H1 (cell line): ENCODE results near the gene CYP1B1. TPM values are rescaled to one million over a fixed set of nuclear protein-coding genes. Genes with fewer than 3 reads are reported as not detected.

Experiments used
- CTCF ChIA-PET: fragments of 300-600 bp; sonication (Branson Sonifier 250); formaldehyde crosslinking; loops from one replicate; lab custom pipeline; 2021; ENCODE audit not compliant: partially characterized antibody; lab: Charles Lee
- POLR2A ChIA-PET: fragments of 300-600 bp; sonication (Branson Sonifier 250); formaldehyde crosslinking; loops from one replicate; lab custom pipeline; 2021; ENCODE audit warnings: inconsistent platforms; ENCODE audit not compliant: partially characterized antibody; lab: Charles Lee
- DNase-seq, 2 experiments: peaks; one replicate each; pipeline versions ENCODE4 v3.0.0 to v3.0.0-alpha.2; 2010 to 2022; ENCODE audit warnings: low spot score in 2 of 2, low read depth in 1 of 2, mixed read lengths in 1 of 2
- FAIRE-seq: peaks from 2 replicates; lab custom pipeline; 2011; peaks lifted over from hg19 to GRCh38; lab: Jason Lieb, UNC
- H2AFZ ChIP-seq: 2 replicates; pipeline ENCODE4 v1.8.1; 2012; ENCODE audit warnings: low read length, inconsistent platforms
- H2AK5ac ChIP-seq: 2 replicates; pipeline ENCODE4 v1.6.1; 2013; ENCODE audit warnings: low read depth, low read length
- H2BK120ac ChIP-seq: replicated peaks from 2 replicates; pipeline ENCODE3; 2013; ENCODE audit warnings: low read depth, low read length, inconsistent platforms
- H2BK12ac ChIP-seq: 2 replicates; pipeline ENCODE4 v1.6.1; 2013; ENCODE audit warnings: low read depth, low read length
- H2BK15ac ChIP-seq: 2 replicates; pipeline ENCODE4 v1.6.1; 2013; ENCODE audit warnings: low read length
- H2BK20ac ChIP-seq: 2 replicates; pipeline ENCODE4 v1.6.1; 2013; ENCODE audit warnings: low read length
- H2BK5ac ChIP-seq: 2 replicates; pipeline ENCODE4 v1.6.1; 2013; ENCODE audit warnings: low read depth, low read length
- H3K14ac ChIP-seq: 2 replicates; pipeline ENCODE4 v1.6.1; 2013; ENCODE audit warnings: inconsistent platforms; ENCODE audit not compliant: insufficient read length
- H3K18ac ChIP-seq: 2 replicates; pipeline ENCODE4 v1.6.1; 2013; ENCODE audit warnings: low read length; ENCODE audit errors: extremely low read depth
- H3K23ac ChIP-seq: 2 replicates; pipeline ENCODE4 v1.6.1; 2013; ENCODE audit warnings: inconsistent platforms; ENCODE audit not compliant: insufficient read length
- H3K23me2 ChIP-seq: 2 replicates; pipeline ENCODE4 v1.6.1; 2013; ENCODE audit warnings: low read depth, low read length
- H3K27ac ChIP-seq: 2 replicates; pipeline ENCODE4 v1.6.1; 2011; ENCODE audit warnings: low read depth, low read length, inconsistent platforms
- H3K27me3 ChIP-seq, 4 experiments: replicated peaks in 1 of 4; 1 replicate in 1 of 4; 2 replicates in 3 of 4; pipeline versions ENCODE4 v1.6.1 to v1.8.1; 2011 to 2013; ENCODE audit warnings: low read length in 3 of 4, mild to moderate bottlenecking in 3 of 4, inconsistent platforms in 2 of 4, mixed read lengths in 2 of 4, moderate library complexity in 1 of 4; ENCODE audit not compliant: control insufficient read depth in 3 of 4, insufficient read depth in 3 of 4; ENCODE audit errors: extremely low read depth in 1 of 4
- H3K36me3 ChIP-seq, 4 experiments: 2 replicates each; pipeline versions ENCODE4 v1.6.1 to v1.8.1; 2011 to 2013; ENCODE audit warnings: mild to moderate bottlenecking in 4 of 4, low read length in 3 of 4, moderate library complexity in 2 of 4, control low read depth in 1 of 4, inconsistent platforms in 1 of 4; ENCODE audit not compliant: insufficient read depth in 4 of 4, control insufficient read depth in 2 of 4
- H3K4ac ChIP-seq: replicated peaks from 2 replicates; pipeline ENCODE3; 2013; ENCODE audit warnings: low read length, low read depth, mixed read lengths, inconsistent platforms; ENCODE audit not compliant: insufficient read length
- H3K4me1 ChIP-seq, 4 experiments: replicated peaks in 1 of 4; 1 replicate in 1 of 4; 2 replicates in 3 of 4; pipeline versions ENCODE4 v1.6.1 to v1.8.1; 2011 to 2013; ENCODE audit warnings: low read length in 3 of 4, inconsistent platforms in 2 of 4, mixed read lengths in 1 of 4; ENCODE audit not compliant: insufficient read depth in 4 of 4, control insufficient read depth in 3 of 4
- H3K4me2 ChIP-seq, 2 experiments: 2 replicates each; pipeline versions ENCODE4 v1.6.1 to v1.8.1; 2011 to 2013; ENCODE audit warnings: low read depth in 2 of 2, low read length in 2 of 2, control low read depth in 1 of 2, inconsistent platforms in 1 of 2, mild to moderate bottlenecking in 1 of 2; ENCODE audit not compliant: insufficient read depth in 1 of 2
- H3K4me3 ChIP-seq, 4 experiments: fragments of 200-600, 300-600 bp in 1 of 4; sonication (generic), shearing (Covaris generic), sonication (Bioruptor Twin) in 1 of 4; 2 replicates each; pipeline versions ENCODE4 v1.5.1 to v1.8.1; 2011 to 2016; ENCODE audit warnings: low read length in 4 of 4, low read depth in 3 of 4, control low read depth in 2 of 4, inconsistent platforms in 2 of 4, mild to moderate bottlenecking in 2 of 4, mixed read lengths in 1 of 4, moderate library complexity in 1 of 4; ENCODE audit not compliant: insufficient read depth in 2 of 4; ENCODE audit errors: extremely low read depth in 1 of 4
- H3K56ac ChIP-seq: replicated peaks from 2 replicates; pipeline ENCODE3; 2013; ENCODE audit warnings: low read depth, mild to moderate bottlenecking, mixed read lengths, low read length, inconsistent platforms; ENCODE audit not compliant: insufficient read length
- H3K79me1 ChIP-seq: 2 replicates; pipeline ENCODE4 v1.6.1; 2013; ENCODE audit warnings: low read depth, low read length, control low read depth
- H3K79me2 ChIP-seq, 2 experiments: 2 replicates each; pipeline versions ENCODE4 v1.6.1 to v1.8.1; 2012 to 2013; ENCODE audit warnings: low read length in 2 of 2, mild to moderate bottlenecking in 2 of 2, inconsistent platforms in 1 of 2; ENCODE audit not compliant: insufficient read depth in 2 of 2, control insufficient read depth in 1 of 2
- H3K9ac ChIP-seq, 4 experiments: replicated peaks in 1 of 4; 1 replicate in 1 of 4; 2 replicates in 3 of 4; pipeline versions ENCODE4 v1.6.1 to v1.8.1; 2011 to 2013; ENCODE audit warnings: low read depth in 3 of 4, low read length in 3 of 4, control low read depth in 2 of 4, mild to moderate bottlenecking in 2 of 4, moderate library complexity in 2 of 4, inconsistent platforms in 1 of 4; ENCODE audit errors: extremely low read depth in 1 of 4
- H3K9me3 ChIP-seq, 2 experiments: 2 replicates each; pipeline versions ENCODE4 v1.6.1 to v1.8.1; 2012 to 2013; ENCODE audit warnings: mild to moderate bottlenecking in 2 of 2, moderate library complexity in 2 of 2, control low read depth in 1 of 2, inconsistent platforms in 1 of 2, low read depth in 1 of 2, low read length in 1 of 2, mixed read lengths in 1 of 2; ENCODE audit not compliant: insufficient read depth in 2 of 2
- H4K20me1 ChIP-seq, 2 experiments: replicated peaks in 1 of 2; 2 replicates each; pipeline versions ENCODE3 to v1.8.1; 2011 to 2013; ENCODE audit warnings: inconsistent platforms in 2 of 2, low read length in 2 of 2, mild to moderate bottlenecking in 1 of 2; ENCODE audit not compliant: insufficient read depth in 2 of 2, control insufficient read depth in 1 of 2
- H4K5ac ChIP-seq: 2 replicates; pipeline ENCODE4 v1.6.1; 2013; ENCODE audit warnings: low read length, low read depth, mixed read lengths, inconsistent platforms; ENCODE audit not compliant: insufficient read length
- H4K8ac ChIP-seq: 2 replicates; pipeline ENCODE4 v1.8.0; 2013; ENCODE audit warnings: mild to moderate bottlenecking, moderate library complexity, low read length, inconsistent platforms; ENCODE audit not compliant: insufficient read depth; ENCODE audit errors: extremely low read depth
- H4K91ac ChIP-seq: replicated peaks from 2 replicates; pipeline ENCODE3; 2013; ENCODE audit warnings: low read length, mixed read lengths, inconsistent platforms; ENCODE audit not compliant: insufficient read length
- BACH1 ChIP-seq: IDR thresholded peaks from 2 replicates; pipeline ENCODE4 v1.6.1; 2012; ENCODE audit warnings: low read length, improper control_type of control experiment
- MAFK ChIP-seq: IDR thresholded peaks from 2 replicates; pipeline ENCODE4 v1.6.1; 2012; ENCODE audit warnings: low read depth, mild to moderate bottlenecking, improper control_type of control experiment, low read length
- POLR2AphosphoS5 ChIP-seq: IDR thresholded peaks from 2 replicates; pipeline ENCODE4 v1.6.1; 2011; ENCODE audit warnings: low read depth, low read length
- SAP30 ChIP-seq: fragments of 300-600 bp; sonication (generic); IDR thresholded peaks from 2 replicates; pipeline ENCODE4 v1.7.1; 2012; ENCODE audit warnings: low read length, moderate library complexity, mild to moderate bottlenecking, inconsistent platforms; ENCODE audit not compliant: insufficient read depth, insufficient replicate concordance
- SIN3A ChIP-seq, 2 experiments: IDR thresholded peaks in 1 of 2; conservative IDR thresholded peaks in 1 of 2; 2 replicates each; pipeline ENCODE4 v1.6.1; 2011 to 2012; ENCODE audit warnings: low read length in 2 of 2, improper control_type of control experiment in 1 of 2, low read depth in 1 of 2, mild to moderate bottlenecking in 1 of 2
- WGBS, 2 experiments: shearing (Covaris generic) in 1 of 2; methylation state at CpG; one replicate each; pipeline versions ENCODE4 v1.1.6 to v1.1.7; 2013 to 2015; ENCODE audit warnings: low lambda C conversion rate in 2 of 2, mixed read lengths in 2 of 2, inconsistent platforms in 1 of 2, low coverage in 1 of 2, missing lambda C conversion rate in 1 of 2; ENCODE audit not compliant: insufficient replicate concordance in 2 of 2, insufficient coverage in 1 of 2, insufficient read length in 1 of 2; ENCODE audit errors: extremely low coverage in 1 of 2, missing lambda C conversion rate in 1 of 2; 5-methylcytosine and 5-hydroxymethylcytosine counted together
- polyA plus RNA-seq, 7 experiments: library from polyadenylated mRNA; depleted of rRNA in 3 of 7; stranded (reverse) in 5 of 7; unstranded in 2 of 7; fragments of >200 nt in 5 of 7; fragments of 200-250 nt in 2 of 7; gene quantifications; 1 replicate in 5 of 7; 2 replicates in 1 of 7; 4 replicates in 1 of 7; pipeline versions ENCODE4 v1.2.1 to v1.2.3, GENCODE V29; 2011 to 2013; ENCODE audit warnings: missing spikeins in 2 of 7, mixed read lengths in 2 of 7
- total RNA-seq: library from RNA; stranded (reverse); fragmentation: NEBNext Ultra II Directional; extraction: Animal tissue kit (Norgen Biotek cat#: 25700); gene quantifications from 2 replicates; pipeline ENCODE4 v1.2.1, GENCODE V29; 2021

The CYP1B1 gene
- total and polyA plus RNA-seq, 2 of the 8 experiments (the other 6 are each of a cell fraction or from before 2014, with no cell fraction given) = 1.3 to 5.7 TPM

DNA sequence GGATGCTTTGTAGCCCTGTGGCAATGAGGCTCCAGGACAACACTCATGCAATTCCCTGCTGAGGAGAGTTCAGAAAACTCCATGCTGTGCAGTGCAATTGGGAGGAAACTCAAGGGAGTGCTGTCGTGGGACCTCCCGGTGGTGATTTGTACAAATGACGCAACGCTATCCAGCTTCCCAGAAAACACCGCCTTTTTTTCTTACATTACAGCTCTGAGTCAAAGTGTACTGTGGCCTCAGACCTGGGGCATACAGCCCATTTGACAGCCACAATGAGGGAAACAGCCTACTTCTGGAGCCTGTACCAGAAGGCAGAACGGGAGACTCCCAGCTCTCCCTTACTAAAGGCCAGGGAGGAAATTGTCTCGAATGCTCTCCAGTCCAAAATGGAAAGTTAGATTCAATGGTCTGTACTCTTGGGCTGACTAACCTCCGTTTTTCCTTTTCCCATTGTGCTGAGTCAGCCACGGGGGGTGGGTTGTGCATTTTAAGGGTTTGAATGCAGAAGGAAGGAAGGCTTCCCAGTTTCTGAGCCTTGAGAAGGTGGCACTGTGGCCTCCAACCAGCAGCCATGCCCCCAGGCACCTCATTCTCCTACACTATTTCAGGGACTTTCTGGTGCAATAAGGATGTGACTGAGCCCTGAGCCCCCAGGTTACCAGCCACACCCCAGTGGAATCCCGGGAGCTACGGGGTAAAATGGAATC is 16.4 kb upstream of the CYP1B1 start:
- Histone ChIP-seq H4K91ac (no peak overlapping the region), H3K9ac (no peak overlapping the region), H2BK12ac (peak overlapping the region; percentile 63; the same call in 1 of the 2 replicates), H2AFZ (no peak overlapping the region), H3K23me2 (no peaks in the 10 kb centered on the region; the same call in 1 of the 2 replicates), H3K56ac (no peak overlapping the region), H3K18ac (no peak overlapping the region), H2BK5ac (no peak overlapping the region), H3K79me2 (no peaks in the 10 kb centered on the region), H2BK20ac (peak overlapping the region; percentile 40; the same call in 1 of the 2 replicates), H3K4me3 (no peak overlapping the region), H3K23ac (no peak overlapping the region), H3K4me2 (no peak overlapping the region), H3K14ac (no peak overlapping the region), H2AK5ac (peak overlapping the region; percentile 17), H3K27me3 (peaks cover 2 to 27% (median 20%) of the 10 kb centered on the region in 4 experiments), H4K5ac (no peak overlapping the region), H3K36me3 (no peaks in the 10 kb centered on the region), H4K20me1 (no peaks in the 10 kb centered on the region), H3K27ac (no peak overlapping the region), H3K4ac (no peak overlapping the region), H3K4me1 (peaks cover 6 to 20% (median 17%) of the 10 kb centered on the region in 4 experiments), H2BK120ac (no peak overlapping the region), H3K9me3 (no peaks in the 10 kb centered on the region), H3K79me1 (no peaks in the 10 kb centered on the region), H2BK15ac (no peak overlapping the region), H4K8ac (0 out of 2 replicates have a peak overlapping the region, but pooled peaks have one; percentile 40)
- 70% methylated on average over 11 of the region's 11 CpGs; no CpG with 5 or more reads in 1 of the 2 experiments for WGBS, 2 experiments
- CTCF ChIA-PET = interaction anchor here (0.8 to 8.4 kb wide), 7 partner anchors 14 to 105 kb away, joined by 3 to 70 read pairs (median 3); partner anchors contain the start of gene CYP1B1
- FAIRE-seq = no peak
- DNase-seq = no peak
- POLR2A ChIA-PET = interaction anchor here (4.0 kb wide), 1 partner anchor 15 kb away, joined by 29 read pairs; the partner anchor contains the start of gene CYP1B1
- no peak for TF ChIP-seq SIN3A (conservative IDR thresholded peaks at IDR 0.05 in 1 of 2, IDR thresholded peaks at IDR 0.05 in 1 of 2; ENCODE audit: low read depth in 1 of 2, low read length in 2 of 2)
- TF ChIP-seq POLR2AphosphoS5 = no peak
- TF ChIP-seq BACH1 = peak; percentile 30; the same call in 1 of the 2 replicates
- TF ChIP-seq MAFK = peak; percentile 17; the same call in 1 of the 2 replicates
- TF ChIP-seq SAP30 = no peak
